HFFc6 (cell line): ENCODE data around the gene SMIM28. TPM values are rescaled to one million over a fixed set of nuclear protein-coding genes. Genes with fewer than 3 reads are reported as not detected.

Experiments used
- DNase-seq: peaks from one replicate; pipeline ENCODE4 v3.0.0-alpha.2; 2018
- H3K27ac Mint-ChIP-seq: 2 replicates; pipeline ENCODE4 v1.8.0; 2020; ENCODE audit warnings: mild to moderate bottlenecking, mixed read lengths
- H3K27me3 Mint-ChIP-seq: 2 replicates; pipeline ENCODE4 v1.8.0; 2021; ENCODE audit warnings: mild to moderate bottlenecking, moderate library complexity, mixed read lengths; ENCODE audit not compliant: insufficient read depth
- H3K36me3 Mint-ChIP-seq: 2 replicates; pipeline ENCODE4 v1.8.0; 2021; ENCODE audit warnings: low read depth, mixed read lengths
- H3K4me1 Mint-ChIP-seq: 2 replicates; pipeline ENCODE4 v1.8.0; 2020; ENCODE audit warnings: low read depth, mixed read lengths
- H3K4me3 Mint-ChIP-seq: 2 replicates; pipeline ENCODE4 v1.8.0; 2020; ENCODE audit warnings: mild to moderate bottlenecking, moderate library complexity, mixed read lengths
- H3K9me3 Mint-ChIP-seq: 2 replicates; pipeline ENCODE4 v1.8.0; 2020; ENCODE audit warnings: mild to moderate bottlenecking, mixed read lengths
- long read RNA-seq: library from polyadenylated mRNA; unstranded; transcript quantifications from one replicate; pipeline ENCODE4 v2.0.0, GENCODE V29; 2019
- total RNA-seq, 6 experiments: library from RNA; stranded (reverse); fragmentation: NEBNext Ultra II Directional; extraction: Animal tissue kit (Norgen Biotek cat#: 25700); gene quantifications; 2 replicates in 1 of 6; 3 replicates in 5 of 6; pipeline ENCODE4 v1.2.3, GENCODE V29; 2021
- TF ChIP-seq, protein P1 (sequence below): fragments of 200-600 bp; sonication (generic); IDR thresholded peaks from 2 replicates; pipeline ENCODE4 v1.5.0; 2021; ENCODE audit warnings: antibody characterized with exemption, mild to moderate bottlenecking

SMIM28 gene
- not detected for total RNA-seq
- long read RNA-seq: 0 reads

GRCh38 chr6:138377844-138378243 is at the start of gene SMIM28:
Gene SMIM28 (plus strand): TSS chr6:138377905. CDS start chr6:138378073, 168 bp downstream.
- no peak for DNase-seq
- no peak within 1 kb of the TSS for H3K27ac Mint-ChIP-seq
- TF ChIP-seq, protein P1, sequence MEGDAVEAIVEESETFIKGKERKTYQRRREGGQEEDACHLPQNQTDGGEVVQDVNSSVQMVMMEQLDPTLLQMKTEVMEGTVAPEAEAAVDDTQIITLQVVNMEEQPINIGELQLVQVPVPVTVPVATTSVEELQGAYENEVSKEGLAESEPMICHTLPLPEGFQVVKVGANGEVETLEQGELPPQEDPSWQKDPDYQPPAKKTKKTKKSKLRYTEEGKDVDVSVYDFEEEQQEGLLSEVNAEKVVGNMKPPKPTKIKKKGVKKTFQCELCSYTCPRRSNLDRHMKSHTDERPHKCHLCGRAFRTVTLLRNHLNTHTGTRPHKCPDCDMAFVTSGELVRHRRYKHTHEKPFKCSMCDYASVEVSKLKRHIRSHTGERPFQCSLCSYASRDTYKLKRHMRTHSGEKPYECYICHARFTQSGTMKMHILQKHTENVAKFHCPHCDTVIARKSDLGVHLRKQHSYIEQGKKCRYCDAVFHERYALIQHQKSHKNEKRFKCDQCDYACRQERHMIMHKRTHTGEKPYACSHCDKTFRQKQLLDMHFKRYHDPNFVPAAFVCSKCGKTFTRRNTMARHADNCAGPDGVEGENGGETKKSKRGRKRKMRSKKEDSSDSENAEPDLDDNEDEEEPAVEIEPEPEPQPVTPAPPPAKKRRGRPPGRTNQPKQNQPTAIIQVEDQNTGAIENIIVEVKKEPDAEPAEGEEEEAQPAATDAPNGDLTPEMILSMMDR: no peak
- H3K27me3 Mint-ChIP-seq: peaks cover 4% of the 10 kb centered on the region
- H3K9me3 Mint-ChIP-seq: no peaks in the 10 kb centered on the region
- no peaks in the 10 kb centered on the region for H3K4me1 Mint-ChIP-seq
- H3K4me3 Mint-ChIP-seq: no peak within 1 kb of the TSS
- no peaks in the 10 kb centered on the region for H3K36me3 Mint-ChIP-seq

DNA sequence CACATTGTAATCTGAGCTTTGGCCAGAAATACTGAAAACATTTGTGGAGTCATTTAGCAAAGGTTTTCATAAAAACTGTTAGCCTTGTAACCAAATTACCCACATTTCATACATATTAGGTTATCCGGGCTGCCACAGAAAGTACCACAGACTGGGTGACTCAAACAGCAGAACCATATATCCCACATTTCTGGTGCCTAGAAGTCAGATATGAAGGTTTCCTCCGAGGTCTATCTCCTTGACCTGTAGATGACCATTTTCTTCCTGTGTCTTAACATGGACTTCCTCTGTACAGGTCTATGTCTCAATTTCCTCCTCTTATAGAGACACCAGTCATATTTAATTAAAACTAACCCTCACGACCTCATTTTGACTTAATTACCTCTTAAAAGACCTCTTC is 49.5 kb upstream of the SMIM28 start:
- no peaks in the 10 kb centered on the region for H3K27me3 Mint-ChIP-seq
- H3K4me3 Mint-ChIP-seq: no peak overlapping the region
- H3K27ac Mint-ChIP-seq: no peak overlapping the region
- no peak for DNase-seq
- no peaks in the 10 kb centered on the region for H3K9me3 Mint-ChIP-seq
- TF ChIP-seq, protein P1: no peak
- no peaks in the 10 kb centered on the region for H3K4me1 Mint-ChIP-seq
- H3K36me3 Mint-ChIP-seq: no peaks in the 10 kb centered on the region

GRCh38 chr6:138330763-138331162 is 46.9 kb upstream of the SMIM28 start:
- DNase-seq: no peak
- Mint-ChIP-seq H3K4me3 (no peak overlapping the region), H3K4me1 (no peaks in the 10 kb centered on the region), H3K9me3 (peaks cover 4% of the 10 kb centered on the region; the same call in 1 of the 2 replicates), H3K27me3 (peaks cover 11% of the 10 kb centered on the region; the same call in 1 of the 2 replicates), H3K27ac (no peak overlapping the region), H3K36me3 (no peaks in the 10 kb centered on the region)
- TF ChIP-seq, protein P1: no peak

DNA sequence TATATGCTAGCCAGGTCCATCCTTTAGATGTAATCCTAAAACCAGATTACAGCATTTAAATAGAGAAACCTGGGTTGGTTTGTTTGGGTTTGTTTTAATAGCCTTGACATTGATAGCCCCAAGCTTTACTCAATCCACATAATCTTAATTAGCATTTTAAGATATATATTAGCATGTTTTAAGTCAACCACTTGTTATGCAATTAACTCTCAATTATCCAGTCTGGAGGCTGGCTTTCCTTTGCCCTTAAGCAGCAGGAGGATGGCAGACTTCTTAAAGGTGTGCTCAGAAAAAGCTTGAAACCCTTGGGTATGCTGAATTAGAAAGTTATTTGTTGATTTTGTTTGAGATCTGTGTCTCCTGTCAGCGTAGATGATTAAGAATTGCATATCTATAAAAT is 46.3 kb upstream of the SMIM28 start:
- Mint-ChIP-seq H3K27ac (no peak overlapping the region), H3K27me3 (peaks cover 12% of the 10 kb centered on the region; the same call in 1 of the 2 replicates), H3K4me1 (no peaks in the 10 kb centered on the region), H3K9me3 (peaks cover 4% of the 10 kb centered on the region; the same call in 1 of the 2 replicates), H3K4me3 (no peak overlapping the region), H3K36me3 (no peaks in the 10 kb centered on the region)
- TF ChIP-seq, protein P1: no peak
- DNase-seq: no peak

DNA sequence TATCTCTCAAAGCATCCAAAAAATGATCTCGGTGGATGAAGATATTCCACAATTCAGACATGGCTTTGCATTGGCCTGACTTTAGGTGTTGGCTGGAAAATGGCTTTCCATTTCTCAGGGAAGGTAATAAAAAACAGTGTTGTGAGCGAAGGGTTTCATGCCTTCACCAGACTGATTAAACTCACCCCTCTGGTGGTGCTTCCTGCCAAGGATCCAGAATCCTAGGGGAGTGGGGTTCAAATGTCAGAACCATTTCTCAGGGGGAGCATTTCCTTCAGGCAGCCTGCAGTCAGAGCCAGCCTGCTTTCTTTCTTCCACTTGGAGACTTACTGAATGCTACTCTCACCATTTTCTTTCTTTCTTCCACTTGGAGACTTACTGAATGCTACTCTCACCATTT is 45.7 kb upstream of the SMIM28 start:
- H3K36me3 Mint-ChIP-seq: no peaks in the 10 kb centered on the region
- no peak for DNase-seq
- no peak overlapping the region for H3K4me3 Mint-ChIP-seq
- TF ChIP-seq, protein P1: no peak
- peaks cover 4% of the 10 kb centered on the region; the same call in 1 of the 2 replicates for H3K9me3 Mint-ChIP-seq
- H3K27ac Mint-ChIP-seq: no peak overlapping the region
- peaks cover 12% of the 10 kb centered on the region; the same call in 1 of the 2 replicates for H3K27me3 Mint-ChIP-seq
- H3K4me1 Mint-ChIP-seq: no peaks in the 10 kb centered on the region

GRCh38 chr6:138334000-138334399 is 43.7 kb upstream of the SMIM28 start:
- Mint-ChIP-seq H3K4me1 (no peaks in the 10 kb centered on the region), H3K9me3 (peaks cover 4% of the 10 kb centered on the region; the same call in 1 of the 2 replicates), H3K4me3 (no peak overlapping the region), H3K27ac (no peak overlapping the region), H3K36me3 (no peaks in the 10 kb centered on the region), H3K27me3 (peaks cover 14% of the 10 kb centered on the region)
- TF ChIP-seq, protein P1: no peak
- no peak for DNase-seq
